MV-4-11 (cell line): ENCODE measurements around the gene CARMIL1.
"Not testable (repeated sequence)": the region's sequence is repeated elsewhere in the genome, so short reads cannot be mapped to it uniquely, and the experiment has no call there.

Source experiments
- DNase-seq: peaks from one replicate; lab custom pipeline; 2025; lab: John Stamatoyannopoulos, UW

CARMIL1 gene

DNA sequence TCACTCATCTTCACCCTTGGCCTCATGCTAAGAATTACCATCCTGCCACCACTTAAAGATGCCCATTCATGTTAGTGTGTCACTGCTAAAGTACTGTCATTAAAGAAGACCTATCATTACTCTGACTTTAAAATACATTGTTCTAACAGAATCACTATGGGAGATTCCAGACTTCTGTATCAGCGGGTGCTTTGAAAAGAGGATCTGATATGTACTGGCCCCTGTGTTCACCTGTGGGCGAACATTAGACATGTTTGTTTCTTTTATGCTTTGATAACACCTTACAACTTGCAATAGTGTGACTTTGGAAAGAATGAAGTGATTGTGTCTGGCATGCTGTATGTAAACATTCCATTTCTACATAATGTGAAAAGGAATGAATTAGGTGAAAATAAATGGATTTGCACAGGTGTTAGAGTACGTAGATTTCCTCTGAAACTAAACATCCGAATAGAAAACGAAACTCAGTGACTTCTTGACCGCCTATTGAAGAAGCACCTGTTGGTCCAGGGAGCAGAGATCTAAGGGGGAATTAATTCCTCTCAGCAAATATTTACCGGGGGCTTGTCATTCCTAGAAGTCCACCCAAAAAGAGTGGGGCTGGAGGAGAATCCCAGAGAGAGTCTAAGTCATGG lies 132.3 kb downstream of the CARMIL1 start:
- no peak for DNase-seq

DNA sequence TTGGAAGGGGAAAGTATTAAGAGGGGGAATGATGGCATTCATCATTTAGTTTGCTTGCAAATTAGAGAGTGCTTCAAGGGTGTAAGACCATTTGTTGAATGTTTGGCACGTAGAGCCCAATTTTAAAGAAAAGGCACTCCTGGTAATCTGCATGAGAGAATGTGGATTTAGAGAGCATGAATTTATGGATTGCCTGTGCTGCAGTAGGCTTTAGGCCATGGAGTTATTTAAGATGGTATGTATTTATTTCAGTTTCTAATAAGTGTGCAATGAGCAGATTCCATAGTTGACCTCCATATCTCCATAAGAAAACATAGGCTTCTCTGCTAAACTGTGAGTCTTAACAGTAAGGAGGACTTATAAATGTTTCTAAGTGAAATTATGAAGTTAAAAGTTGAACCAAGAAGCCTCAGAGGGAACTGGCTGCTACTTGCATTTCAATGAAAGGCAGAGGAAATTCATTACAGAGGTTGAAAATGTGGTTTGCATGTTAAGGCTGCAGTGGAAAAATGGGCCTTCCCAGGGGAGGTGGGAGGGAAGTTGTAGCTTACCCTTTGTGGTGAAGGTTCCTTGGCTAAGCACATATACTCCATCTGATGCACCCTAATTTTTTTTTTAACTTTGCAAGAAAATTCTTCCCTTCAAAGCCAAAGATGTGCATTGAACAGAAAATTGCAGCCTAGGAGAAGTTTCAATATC lies 134.2 kb downstream of the CARMIL1 start:
- DNase-seq = peak; percentile 60

DNA sequence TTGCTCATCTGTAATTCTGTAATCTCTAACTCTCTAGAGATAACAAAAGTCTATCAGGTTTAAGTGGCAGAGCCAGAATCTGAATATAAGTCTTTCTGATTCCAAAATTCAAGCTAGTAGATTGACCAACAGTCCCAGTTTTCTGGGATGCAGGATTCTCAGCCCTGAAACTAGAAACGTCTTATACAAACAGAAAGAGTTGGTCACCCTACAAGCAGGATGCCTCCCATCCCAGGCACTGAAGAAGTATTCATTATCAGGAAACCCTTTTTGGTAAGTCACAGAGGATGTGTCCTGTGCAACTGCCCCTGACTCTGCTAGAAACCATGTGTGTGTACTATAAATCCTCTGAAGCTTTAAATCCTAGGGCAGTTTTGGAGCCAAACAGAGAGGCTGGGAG lies 135.0 kb downstream of the CARMIL1 start:
- DNase-seq = no peak

DNA sequence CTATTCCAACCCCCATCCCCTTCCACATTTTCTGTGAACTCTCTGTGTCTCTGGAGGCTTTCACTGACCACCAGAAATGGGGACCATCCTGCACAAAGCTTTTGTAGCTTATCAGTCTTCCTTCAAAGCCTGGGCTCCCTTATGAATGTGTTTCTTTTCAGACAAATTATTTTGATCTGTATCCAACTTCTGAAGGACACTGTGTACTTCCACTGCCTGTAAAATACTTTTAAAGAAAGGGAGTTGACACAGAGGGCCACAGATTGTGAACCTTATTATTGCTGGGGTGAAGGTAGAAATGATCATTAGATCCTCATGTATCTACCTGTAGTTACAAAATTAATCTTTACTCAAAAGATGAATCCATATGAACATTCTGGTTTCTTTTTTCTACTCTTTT lies 135.6 kb downstream of the CARMIL1 start:
- DNase-seq = no peak

DNA sequence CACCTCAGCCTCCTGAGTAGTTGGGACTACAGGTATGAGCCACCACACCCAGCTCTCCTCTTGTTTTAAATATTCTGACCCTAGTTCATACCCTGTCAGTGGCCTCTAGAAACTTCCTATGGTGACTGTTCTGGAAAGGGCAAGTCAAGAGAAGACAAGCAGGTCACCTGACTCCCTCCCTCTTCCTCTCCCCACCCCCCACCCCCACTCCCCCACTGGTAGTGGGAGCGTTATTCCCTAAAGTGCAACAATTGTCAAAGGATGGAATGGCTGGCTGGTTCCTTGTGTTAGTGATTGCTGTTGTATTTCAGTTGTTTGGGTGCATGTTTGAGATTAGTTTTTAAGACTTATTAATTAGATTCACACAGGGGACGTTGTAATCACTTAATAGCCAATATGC lies 136.1 kb downstream of the CARMIL1 start:
- no peak for DNase-seq

DNA sequence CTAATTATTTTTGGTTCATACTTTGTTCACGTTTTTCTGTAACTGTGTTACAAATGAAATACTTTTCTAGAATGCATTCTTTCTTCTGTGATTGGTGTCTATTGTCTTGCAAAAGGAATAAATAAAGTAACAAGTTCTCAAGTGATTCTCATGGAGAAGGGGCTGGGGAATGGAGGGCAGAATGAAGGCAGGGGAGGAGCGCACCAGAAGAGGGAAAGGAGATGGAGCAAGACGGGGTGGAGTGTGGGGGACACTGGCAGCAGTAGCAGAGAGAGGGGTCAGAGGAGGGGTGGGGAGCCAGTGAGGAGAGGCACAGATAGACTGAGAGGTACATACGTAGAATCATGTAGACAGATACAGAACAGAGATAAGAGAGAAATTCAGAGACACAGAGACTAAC lies 136.5 kb downstream of the CARMIL1 start:
- DNase-seq = no peak

DNA sequence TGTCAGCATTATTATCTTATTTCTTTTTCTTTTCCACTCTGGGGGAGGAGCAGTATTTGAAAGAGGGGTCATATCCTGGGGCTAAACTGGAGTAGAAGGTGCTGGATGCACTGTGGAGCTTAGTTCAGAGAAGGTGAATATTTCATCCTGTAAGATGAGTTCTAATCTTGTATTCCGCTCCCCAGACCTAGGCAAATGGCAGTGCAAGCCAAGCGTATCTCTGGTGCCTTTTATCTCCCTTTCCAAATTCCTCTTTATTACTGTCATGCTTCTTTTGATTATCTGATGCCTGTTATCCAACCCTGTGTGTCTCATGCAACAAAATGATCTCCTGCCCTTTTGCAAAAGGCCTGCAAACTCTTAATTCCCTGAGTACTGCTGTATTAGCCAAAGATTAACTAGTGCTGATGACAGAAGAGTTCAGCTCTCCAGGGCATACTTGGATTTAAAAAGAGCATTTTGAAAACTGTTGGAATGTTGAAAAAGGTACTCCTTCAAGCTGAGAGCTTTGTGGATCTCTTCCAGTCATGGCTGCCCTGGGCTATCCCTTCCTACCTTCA lies 138.0 kb downstream of the CARMIL1 start:
- DNase-seq = no peak

DNA sequence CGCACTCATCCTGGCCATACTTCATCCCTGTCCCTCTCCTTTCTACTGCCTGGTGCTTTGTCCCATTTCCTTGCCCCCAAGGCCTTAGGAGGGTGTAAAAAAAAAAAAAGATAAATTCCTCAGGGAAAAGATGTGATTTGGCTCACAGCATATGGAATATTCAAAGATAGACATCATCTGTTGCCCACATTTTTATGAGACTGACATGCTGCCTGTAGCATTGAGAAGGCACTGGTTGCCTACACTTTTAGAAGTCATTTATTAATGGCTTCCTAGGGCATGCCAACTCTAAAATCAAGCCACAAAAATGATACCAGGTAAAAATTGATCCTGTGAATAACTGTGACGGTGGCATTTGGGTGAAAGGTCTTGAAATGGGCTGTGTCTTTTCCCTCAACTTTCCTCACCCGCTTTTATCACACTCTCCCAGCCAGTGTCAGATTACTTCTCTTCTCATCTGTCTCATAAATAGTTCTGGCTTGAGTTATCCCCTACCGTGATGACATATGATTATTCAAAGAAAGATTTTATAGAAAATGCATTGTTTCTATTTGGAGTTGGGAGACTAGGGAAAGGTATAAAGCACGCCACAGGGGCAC lies 139.4 kb downstream of the CARMIL1 start:
- no peak for DNase-seq

DNA sequence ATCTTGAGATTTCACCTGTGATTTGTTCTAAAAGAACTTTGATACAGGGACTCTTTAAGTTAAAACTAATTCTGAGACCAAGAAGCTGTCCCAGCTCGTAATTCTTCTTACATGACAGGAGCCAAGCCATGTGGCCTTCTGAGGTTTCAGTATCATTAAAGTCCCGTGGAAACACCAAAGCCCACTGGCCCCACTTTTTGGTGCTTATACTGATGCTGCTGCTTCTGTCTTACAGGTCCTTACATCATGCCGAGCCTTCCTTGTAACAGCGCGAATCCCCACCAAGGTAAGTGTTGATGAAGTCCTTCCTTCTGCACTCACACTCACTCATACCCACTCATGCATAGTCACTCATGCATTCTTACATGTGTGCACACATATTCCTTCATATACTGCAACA lies 140.7 kb downstream of the CARMIL1 start:
- no peak for DNase-seq

DNA sequence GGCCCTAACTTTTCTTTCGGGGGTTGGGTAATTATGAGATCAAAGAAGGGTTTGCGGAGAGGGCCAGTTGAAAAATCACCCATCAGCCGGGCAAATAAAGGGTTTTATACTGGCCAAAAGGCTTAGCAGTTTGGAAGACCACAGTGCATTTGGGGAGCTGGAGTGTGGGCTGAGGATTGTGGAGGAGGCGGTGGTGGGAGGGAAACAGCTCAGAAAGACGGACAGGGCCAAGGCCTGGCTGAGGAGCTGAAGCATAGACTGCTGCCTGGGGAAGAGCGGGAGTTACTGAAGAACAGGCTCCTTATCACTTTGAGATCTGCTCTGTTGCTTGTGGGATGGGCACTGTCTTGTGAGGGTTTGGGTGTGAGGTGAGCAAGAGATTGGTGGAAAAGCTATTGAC lies 144.2 kb downstream of the CARMIL1 start:
- no peak for DNase-seq

DNA sequence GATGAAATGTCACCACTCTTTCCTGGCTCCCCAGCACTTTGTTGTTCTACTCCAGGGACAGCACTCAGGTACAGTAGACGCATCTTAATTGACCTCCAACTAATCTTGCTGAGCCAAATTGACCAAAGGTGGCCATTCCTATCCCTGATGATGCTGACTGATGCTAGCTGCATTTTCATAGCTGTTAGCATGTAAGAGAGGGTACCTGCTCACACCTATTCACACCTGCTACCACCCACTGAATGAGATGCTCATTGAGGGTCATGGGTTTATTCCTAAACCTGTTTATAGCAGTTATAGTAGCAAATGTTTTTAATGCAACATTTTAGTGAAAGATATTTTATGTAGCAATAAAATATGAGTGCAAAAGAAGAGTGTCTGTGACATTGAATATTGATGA lies 145.1 kb downstream of the CARMIL1 start:
- DNase-seq = no peak

DNA sequence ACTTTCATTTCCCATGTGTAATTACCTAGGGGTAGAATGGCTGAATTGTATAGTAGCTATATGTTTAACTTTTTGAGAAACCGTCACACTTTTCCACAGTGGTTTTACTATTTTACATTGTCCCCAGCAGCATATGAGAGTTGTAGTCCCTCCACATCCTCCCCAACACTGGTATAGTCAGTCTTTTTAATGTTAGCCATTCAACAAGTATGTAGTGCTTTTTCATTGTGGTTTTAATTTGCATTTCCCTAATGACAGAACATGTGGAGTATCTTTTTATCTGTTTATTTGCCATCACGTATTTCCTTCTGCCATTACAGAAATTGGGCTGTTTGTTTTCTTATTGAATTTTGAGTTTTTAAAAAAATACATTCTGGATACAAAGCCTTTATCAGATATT lies 148.4 kb downstream of the CARMIL1 start:
- DNase-seq = no peak

DNA sequence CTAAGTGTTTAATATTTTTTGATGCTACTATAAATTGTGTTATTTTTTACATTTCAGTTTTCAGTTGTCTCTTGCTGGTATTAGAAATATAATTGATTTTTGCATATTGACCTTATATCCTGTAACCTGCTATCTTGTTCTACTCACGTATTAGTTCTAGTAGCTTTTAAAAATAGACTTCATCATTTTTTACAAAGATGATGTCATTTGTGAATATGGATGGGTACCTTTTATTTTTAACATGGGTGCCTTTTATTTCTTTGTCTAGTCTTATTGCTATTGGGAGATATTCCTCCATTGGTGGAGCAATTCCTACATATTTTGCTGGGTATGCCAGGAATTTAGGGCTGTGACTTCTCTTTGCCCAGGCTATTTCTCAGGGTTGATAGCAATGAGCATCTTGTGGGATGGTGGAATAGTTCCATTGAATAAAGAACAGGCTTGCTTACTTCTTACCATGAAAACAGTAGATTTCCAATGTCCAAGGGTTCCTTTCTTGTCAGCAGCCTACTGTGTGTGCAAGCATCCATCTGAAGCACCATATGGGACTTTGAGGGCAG lies 149.7 kb downstream of the CARMIL1 start:
- DNase-seq = no peak

DNA sequence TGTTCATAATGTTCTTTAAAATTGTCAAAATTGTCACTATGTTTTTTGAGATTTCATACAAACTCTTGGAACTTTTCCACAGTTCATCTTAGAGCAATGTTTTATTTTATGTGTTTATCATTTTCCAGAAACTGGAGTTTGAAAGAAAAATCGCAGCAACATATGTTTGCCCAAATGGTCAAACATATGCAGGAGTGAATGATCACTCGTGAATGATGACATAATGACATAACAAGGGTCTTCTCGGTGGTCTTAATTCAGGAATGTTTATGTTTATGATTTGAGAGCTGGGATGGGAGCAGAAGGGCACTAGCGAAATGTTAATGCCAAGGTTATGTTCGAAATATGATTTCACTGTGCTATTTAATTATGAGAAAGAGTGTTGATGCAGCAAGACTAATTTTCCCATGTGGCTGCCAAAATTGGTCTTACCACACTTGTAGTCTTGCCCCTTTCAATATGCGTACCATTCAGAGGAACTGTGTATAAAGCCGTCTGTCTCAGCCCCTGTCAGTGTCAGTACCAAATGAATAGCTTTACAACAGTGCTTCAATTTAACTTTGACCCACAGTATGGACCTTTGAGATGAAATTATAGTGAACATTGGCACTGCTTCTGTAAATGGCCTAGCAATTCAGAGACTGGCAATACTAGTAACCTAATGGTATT lies 152.3 kb downstream of the CARMIL1 start:
- no peak for DNase-seq

DNA sequence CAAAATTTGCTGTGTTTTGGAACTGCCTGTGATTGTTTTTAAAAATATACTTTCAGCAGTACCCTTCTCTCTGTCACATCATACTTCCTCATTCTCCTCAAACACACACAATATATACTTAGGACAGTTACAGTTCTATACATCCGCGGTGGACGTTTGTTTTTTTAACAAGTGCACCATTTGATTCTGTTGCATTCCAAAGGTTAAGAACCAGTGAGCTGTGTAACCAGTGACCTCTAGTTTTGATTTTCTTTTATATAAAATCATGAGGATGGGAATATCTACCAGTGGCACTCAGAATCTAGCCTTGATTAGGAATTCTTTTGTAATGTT lies 152.8 kb downstream of the CARMIL1 start:
- peak; percentile 16 for DNase-seq

DNA sequence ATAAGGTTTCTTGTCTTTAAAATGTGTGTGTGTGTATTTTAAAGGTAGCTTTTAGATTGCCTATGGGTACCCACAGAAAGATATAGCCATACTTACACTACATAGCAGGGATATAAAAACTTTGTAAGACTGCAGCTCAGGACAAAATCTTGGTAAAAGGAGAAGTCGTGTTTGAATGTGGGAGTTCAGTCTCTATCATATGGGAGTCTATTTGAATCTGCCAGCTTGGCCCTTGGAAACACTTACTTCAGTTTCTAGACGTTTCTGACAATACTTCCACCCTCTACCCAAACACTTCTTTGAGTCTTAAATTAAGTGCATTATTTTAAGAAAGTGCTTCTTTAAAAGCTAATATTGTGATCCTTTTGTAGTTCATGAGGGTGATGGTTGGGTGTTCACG lies 155.7 kb downstream of the CARMIL1 start:
- DNase-seq = no peak

DNA sequence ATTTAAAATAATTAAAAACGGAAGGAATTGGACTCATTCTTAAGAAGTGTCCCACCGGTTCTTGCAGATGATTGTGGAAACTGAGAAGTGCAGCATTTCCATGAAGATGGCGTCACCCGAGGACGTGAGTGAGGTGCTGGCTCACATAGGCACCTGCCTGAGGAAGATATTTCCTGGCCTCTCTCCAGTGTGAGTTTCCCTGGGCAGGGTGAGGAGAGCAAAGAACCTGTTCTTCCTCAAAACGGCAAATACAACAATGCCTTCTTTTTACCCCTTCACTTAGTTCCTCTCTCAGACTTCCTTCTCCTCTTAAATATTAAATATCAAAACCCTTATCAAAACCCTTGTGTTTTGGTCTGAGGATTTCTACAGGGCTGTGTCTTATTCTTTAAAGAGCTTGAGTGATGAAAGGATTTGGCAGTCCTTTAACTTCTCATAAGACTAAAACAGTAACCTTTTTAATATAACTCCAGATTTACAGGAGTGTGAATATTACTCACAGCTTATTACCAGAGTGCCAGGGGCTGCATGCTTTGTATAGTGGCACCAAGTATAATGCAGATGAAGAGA lies 156.3 kb downstream of the CARMIL1 start:
- DNase-seq = no peak

DNA sequence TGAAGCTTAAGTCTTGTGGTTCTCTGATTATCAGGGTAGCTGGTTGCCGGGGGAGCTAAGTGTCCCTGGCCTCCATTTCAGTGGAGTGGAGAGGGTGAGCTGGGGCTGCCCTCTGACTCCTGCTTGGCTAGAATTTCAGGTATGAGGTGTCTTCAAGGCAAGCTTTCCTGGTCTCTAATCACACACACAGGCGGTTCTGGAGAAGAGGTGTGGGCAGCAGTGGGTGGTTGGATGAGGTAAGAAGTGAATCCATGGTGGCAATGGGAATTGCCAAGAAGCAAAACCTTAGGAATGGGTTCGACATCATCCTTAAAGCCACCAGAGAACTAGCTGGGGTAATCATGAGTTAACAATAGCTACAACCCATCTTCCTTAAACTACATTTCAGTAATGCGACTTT lies 157.6 kb downstream of the CARMIL1 start:
- DNase-seq = no peak

DNA sequence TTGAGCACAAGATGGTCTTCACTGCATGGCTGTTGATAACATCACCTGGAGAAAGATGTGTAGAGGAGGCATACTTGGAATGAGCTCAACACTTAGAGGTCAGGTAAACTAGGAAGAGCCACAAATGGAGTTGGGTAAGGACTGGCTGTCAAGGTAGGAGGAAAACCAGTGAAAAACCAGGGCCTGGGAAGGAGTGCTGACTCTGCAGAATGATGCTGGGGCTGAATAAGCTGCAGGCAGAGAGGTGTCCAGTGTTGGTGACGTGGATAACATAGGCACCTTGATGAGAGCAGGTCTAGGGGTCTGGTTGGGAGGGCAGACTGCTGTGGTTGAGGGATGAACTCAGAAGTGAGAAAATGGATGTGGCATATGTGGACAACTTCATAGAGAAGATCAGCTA lies 160.2 kb downstream of the CARMIL1 start:
- DNase-seq = no peak

DNA sequence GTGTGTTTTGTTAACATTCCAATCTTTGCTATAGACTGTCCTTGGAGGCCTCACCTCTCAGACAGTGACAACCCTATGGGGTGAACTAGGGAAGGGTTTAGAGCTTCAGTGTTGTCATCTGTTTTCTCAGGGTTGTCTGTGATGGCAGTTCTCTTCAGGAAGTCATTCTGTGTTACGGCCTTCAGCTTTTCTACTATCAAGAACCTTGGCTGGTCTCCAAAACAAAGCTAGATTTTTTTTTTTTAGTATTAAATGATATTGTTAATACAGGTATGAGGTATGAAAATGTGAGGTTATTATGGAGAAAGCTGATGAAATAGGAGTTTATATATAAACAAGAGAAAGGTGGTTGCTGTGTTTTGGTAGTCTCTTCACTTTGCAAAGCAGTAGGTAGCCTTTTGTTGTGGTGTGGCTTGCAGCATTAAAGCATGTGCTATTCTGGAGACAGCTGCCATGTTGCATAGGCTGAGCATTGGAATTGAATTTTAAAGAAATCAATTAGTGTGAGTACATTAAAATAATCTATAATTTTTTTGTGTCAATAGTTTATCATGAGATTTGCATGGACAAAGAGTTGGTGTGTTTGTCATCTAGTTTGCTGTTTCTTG lies 162.6 kb downstream of the CARMIL1 start:
- DNase-seq = no peak

DNA sequence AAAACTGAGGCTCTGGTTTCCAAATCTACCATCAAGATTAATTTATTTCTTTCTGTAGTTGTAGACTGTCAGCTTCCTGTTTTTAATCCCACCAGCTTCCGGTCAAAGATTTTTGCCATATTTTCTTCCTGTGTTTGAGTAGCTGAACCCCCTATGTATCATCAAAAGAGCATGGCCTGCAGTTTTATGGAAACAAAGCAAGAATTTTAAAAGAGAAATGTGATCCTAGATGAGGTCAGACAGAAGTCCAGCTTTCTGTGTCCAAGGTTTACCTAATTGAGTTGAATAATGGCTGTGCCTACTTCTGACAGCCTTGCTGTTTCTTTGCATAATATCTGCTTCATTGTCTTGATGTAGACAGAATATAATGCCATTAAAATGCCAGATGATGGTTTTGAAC lies 163.7 kb downstream of the CARMIL1 start:
- DNase-seq = peak; percentile 48

DNA sequence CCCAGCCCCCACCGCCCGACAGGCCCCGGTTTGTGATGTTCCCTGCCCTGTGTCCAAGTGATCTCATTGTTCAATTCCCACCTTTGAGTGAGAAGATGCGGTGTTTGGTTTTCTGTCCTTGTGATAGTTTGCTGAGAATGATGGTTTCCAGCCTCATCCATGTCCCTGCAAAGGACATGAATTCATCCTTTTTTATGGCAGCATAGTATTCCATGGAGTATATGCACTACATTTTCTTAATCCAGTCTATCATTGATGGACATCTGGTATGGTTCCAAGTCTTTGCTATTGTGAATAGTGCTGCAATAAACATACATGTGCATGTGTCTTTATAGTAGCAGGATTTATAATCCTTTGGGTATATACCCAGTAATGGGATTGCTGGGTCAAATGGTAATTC lies 165.3 kb downstream of the CARMIL1 start:
- not testable (repeated sequence) for DNase-seq
